ENCODE measurements around the gene ANKRD10. TPM values are rescaled to one million over a fixed set of nuclear protein-coding genes. Genes with fewer than 3 reads are reported as not detected.
"Not testable (repeated sequence)": the region's sequence is repeated elsewhere in the genome, so short reads cannot be mapped to it uniquely, and the experiment has no call there.

The ANKRD10 gene
- total RNA-seq, 2 donors from 2014 or later, result 46.2 to 47.5 TPM

GRCh38 chr13:110838867-110839538 lies 75.9 kb downstream of the ANKRD10 start:
- no peak for DNase-seq (ENCODE audit: low spot score)
- Histone ChIP-seq H3K27me3 (no peaks in the 10 kb centered on the region), H3K27ac (no peak overlapping the region), H3K4me3 (no peak overlapping the region), H3K4me1 (no peaks in the 10 kb centered on the region), H3K9me3 (no peaks in the 10 kb centered on the region), H3K36me3 (no peaks in the 10 kb centered on the region)
- no peak for TF ChIP-seq CTCF (IDR thresholded peaks at IDR 0.05)

- DNase-seq (ENCODE audit: low spot score), result no peak
- no peaks in the 10 kb centered on the region for H3K27me3 ChIP-seq
- TF ChIP-seq CTCF (IDR thresholded peaks at IDR 0.05), result no peak
- no peaks in the 10 kb centered on the region for H3K36me3 ChIP-seq
- no peak overlapping the region for H3K27ac ChIP-seq
- H3K9me3 ChIP-seq, result no peaks in the 10 kb centered on the region
- no peaks in the 10 kb centered on the region for H3K4me1 ChIP-seq
- no peak overlapping the region for H3K4me3 ChIP-seq
These were observed 76.8 kb downstream of the ANKRD10 start for GRCh38 chr13:110838116-110838515.

- H3K9me3 ChIP-seq; H3K27me3 ChIP-seq; H3K4me1 ChIP-seq; H3K4me3 ChIP-seq; DNase-seq (ENCODE audit: low spot score); H3K27ac ChIP-seq; H3K36me3 ChIP-seq: not testable (repeated sequence)
These were observed 77.3 kb downstream of the ANKRD10 start for GRCh38 chr13:110837397-110838061.

GRCh38 chr13:110836605-110836903 lies 78.3 kb downstream of the ANKRD10 start:
- Histone ChIP-seq H3K36me3 (no peaks in the 10 kb centered on the region), H3K4me3 (no peak overlapping the region), H3K27me3 (no peaks in the 10 kb centered on the region), H3K4me1 (no peaks in the 10 kb centered on the region), H3K9me3 (no peaks in the 10 kb centered on the region), H3K27ac (no peak overlapping the region)
- TF ChIP-seq CTCF (IDR thresholded peaks at IDR 0.05), result no peak
- DNase-seq (ENCODE audit: low spot score), result no peak

- DNase-seq (ENCODE audit: low spot score), result no peak
- H3K27me3 ChIP-seq, result no peaks in the 10 kb centered on the region
- H3K4me3 ChIP-seq, result no peak overlapping the region
- no peaks in the 10 kb centered on the region for H3K9me3 ChIP-seq
- no peaks in the 10 kb centered on the region for H3K36me3 ChIP-seq
- no peaks in the 10 kb centered on the region for H3K4me1 ChIP-seq
- H3K27ac ChIP-seq, result no peak overlapping the region
- no peak for TF ChIP-seq CTCF (IDR thresholded peaks at IDR 0.05)
These were observed 78.9 kb downstream of the ANKRD10 start for GRCh38 chr13:110835721-110836604.

- no peaks in the 10 kb centered on the region for H3K4me1 ChIP-seq
- H3K36me3 ChIP-seq, result no peaks in the 10 kb centered on the region
- H3K27ac ChIP-seq, result no peak overlapping the region
- DNase-seq (ENCODE audit: low spot score), result no peak
- no peak for TF ChIP-seq CTCF (IDR thresholded peaks at IDR 0.05)
- H3K4me3 ChIP-seq, result no peak overlapping the region
- H3K27me3 ChIP-seq, result no peaks in the 10 kb centered on the region
- no peaks in the 10 kb centered on the region for H3K9me3 ChIP-seq
These were observed 80.3 kb downstream of the ANKRD10 start for GRCh38 chr13:110834572-110834971.
